Nephron (organoid): Measurements from ENCODE around the gene ACBD4.

ENCODE experiments used
- H3K27ac Mint-ChIP-seq, 3 experiments: 2 replicates each; pipeline ENCODE4 v1.8.0; 2020; ENCODE audit warnings: mixed read lengths in 3 of 3, mild to moderate bottlenecking in 2 of 3, moderate library complexity in 1 of 3
- H3K27me3 Mint-ChIP-seq: 2 replicates; pipeline ENCODE4 v1.8.0; 2021; ENCODE audit warnings: low read depth, mild to moderate bottlenecking, moderate library complexity, mixed read lengths
- H3K36me3 Mint-ChIP-seq: 2 replicates; pipeline ENCODE4 v1.8.0; 2020; ENCODE audit warnings: low read depth, mixed read lengths
- H3K4me1 Mint-ChIP-seq: 2 replicates; pipeline ENCODE4 v1.8.0; 2020; ENCODE audit warnings: mixed read lengths
- H3K4me3 Mint-ChIP-seq, 3 experiments: 2 replicates each; pipeline ENCODE4 v1.8.0; 2020; ENCODE audit warnings: mild to moderate bottlenecking in 3 of 3, mixed read lengths in 3 of 3, moderate library complexity in 2 of 3
- H3K9me3 Mint-ChIP-seq: 2 replicates; pipeline ENCODE4 v1.8.0; 2020; ENCODE audit warnings: mixed read lengths
- TF ChIP-seq, protein P1 (sequence below), 3 experiments: fragments of 200-600 bp; sonication (generic); IDR thresholded peaks; one replicate each; pipeline ENCODE4 v1.5.0; 2021; ENCODE audit warnings: antibody characterized with exemption in 3 of 3; ENCODE audit not compliant: unreplicated experiment in 3 of 3

The ACBD4 gene

DNA sequence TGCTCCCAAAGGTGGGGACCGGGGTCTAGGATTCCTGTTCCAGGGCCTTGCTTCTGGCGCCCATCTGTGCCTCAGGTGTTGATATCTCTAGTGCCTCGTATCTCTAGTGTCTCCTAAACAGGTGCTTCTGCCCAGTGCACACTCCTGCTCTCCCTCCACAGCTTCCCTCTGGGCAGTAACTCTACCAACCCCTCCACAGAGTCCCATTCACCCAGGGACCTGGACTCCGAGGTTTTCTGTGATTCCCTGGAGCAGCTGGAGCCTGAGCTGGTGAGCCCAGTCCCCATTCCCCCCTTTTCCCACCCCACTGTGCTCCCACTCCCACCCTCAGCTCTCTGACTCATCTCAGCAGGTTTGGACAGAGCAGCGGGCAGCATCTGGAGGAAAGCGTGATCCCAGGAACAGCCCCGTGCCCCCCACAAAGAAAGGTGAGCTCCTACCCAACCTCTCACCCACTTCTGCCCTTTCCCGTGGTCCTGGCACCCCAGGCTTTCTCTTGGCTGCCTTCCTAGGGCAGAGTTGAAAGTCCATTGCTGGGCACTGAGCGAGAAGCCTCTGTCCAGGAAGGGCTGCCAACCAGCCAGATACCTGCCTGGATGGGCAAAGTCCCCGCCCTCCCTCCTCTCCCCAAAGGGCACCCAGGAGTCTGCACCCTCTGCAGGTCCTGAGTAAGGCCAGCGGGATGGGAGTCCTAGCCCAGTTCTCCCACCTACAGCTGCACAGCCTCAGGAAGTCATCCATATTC, 2.2 kb downstream of the ACBD4 start:
- TF ChIP-seq, protein P1, sequence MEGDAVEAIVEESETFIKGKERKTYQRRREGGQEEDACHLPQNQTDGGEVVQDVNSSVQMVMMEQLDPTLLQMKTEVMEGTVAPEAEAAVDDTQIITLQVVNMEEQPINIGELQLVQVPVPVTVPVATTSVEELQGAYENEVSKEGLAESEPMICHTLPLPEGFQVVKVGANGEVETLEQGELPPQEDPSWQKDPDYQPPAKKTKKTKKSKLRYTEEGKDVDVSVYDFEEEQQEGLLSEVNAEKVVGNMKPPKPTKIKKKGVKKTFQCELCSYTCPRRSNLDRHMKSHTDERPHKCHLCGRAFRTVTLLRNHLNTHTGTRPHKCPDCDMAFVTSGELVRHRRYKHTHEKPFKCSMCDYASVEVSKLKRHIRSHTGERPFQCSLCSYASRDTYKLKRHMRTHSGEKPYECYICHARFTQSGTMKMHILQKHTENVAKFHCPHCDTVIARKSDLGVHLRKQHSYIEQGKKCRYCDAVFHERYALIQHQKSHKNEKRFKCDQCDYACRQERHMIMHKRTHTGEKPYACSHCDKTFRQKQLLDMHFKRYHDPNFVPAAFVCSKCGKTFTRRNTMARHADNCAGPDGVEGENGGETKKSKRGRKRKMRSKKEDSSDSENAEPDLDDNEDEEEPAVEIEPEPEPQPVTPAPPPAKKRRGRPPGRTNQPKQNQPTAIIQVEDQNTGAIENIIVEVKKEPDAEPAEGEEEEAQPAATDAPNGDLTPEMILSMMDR (IDR thresholded peaks at IDR 0.05; ENCODE audit: unreplicated experiment in 3 of 3) = no peak
- peaks cover 11% of the 10 kb centered on the region for H3K4me1 Mint-ChIP-seq
- H3K27me3 Mint-ChIP-seq = no peaks in the 10 kb centered on the region
- no peak overlapping the region for H3K27ac Mint-ChIP-seq
- no peaks in the 10 kb centered on the region for H3K36me3 Mint-ChIP-seq
- peak overlapping the region in 2 of 3 experiments; percentile 48 to 56 for H3K4me3 Mint-ChIP-seq
- peaks cover 2% of the 10 kb centered on the region for H3K9me3 Mint-ChIP-seq

DNA sequence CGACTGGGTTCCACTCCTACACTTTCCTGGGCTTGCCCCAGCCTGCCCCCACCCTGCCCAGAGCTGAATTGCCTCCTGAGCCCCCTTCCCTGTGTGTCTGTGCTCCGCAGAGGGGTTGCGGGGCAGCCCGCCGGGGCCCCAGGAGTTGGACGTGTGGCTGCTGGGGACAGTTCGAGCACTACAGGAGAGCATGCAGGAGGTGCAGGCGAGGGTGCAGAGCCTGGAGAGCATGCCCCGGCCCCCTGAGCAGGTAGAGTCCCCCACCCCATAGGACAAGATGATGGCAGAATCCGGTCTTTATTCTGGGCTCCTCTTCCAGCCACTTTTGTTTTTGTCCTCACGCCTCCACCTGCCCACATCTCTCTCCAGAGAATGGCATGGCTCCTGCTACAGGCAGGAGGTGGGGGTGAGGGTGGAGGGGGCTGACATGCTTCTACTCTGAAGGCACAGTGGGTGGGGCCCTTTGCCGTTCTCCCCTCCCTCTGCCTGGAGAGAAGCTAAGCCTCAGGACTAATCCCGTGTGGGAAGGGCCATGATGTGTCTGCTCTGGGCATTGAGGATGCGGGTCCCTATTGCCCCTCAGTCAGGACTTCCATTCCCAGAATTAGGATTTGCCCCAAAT, 3.5 kb downstream of the ACBD4 start:
- no peak overlapping the region for H3K27ac Mint-ChIP-seq
- H3K9me3 Mint-ChIP-seq = peaks cover 2% of the 10 kb centered on the region
- TF ChIP-seq, protein P1 (IDR thresholded peaks at IDR 0.05; ENCODE audit: unreplicated experiment in 3 of 3) = no peak
- no peaks in the 10 kb centered on the region for H3K27me3 Mint-ChIP-seq
- H3K4me1 Mint-ChIP-seq = peaks cover 11% of the 10 kb centered on the region
- no peak overlapping the region for H3K4me3 Mint-ChIP-seq
- no peaks in the 10 kb centered on the region for H3K36me3 Mint-ChIP-seq

DNA sequence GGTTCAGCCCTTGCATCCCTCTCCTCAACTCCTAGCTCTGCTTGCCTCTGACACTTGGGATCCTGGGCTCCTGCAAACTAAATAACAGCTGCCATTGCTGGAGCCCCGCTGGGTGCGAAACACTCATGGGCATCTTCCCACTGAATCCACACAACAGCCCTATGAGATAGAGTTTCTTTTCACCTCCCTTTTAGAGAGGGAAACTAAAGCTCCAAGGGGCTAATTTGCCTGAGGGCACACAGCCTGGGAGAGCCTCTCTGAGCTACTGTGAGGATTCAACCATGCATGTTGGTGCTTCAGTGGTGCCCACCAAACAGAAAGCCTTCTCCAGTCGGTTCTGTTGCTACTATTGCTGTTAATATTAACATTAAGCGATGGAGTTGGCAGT, 4.0 kb downstream of the ACBD4 start:
- Mint-ChIP-seq H3K4me1 (peaks cover 11% of the 10 kb centered on the region), H3K27me3 (no peaks in the 10 kb centered on the region), H3K4me3 (peak overlapping the region in 1 of 3 experiments; percentile 24), H3K36me3 (no peaks in the 10 kb centered on the region), H3K27ac (no peak overlapping the region), H3K9me3 (peaks cover 2% of the 10 kb centered on the region)
- TF ChIP-seq, protein P1 (IDR thresholded peaks at IDR 0.05; ENCODE audit: unreplicated experiment in 3 of 3) = no peak

DNA sequence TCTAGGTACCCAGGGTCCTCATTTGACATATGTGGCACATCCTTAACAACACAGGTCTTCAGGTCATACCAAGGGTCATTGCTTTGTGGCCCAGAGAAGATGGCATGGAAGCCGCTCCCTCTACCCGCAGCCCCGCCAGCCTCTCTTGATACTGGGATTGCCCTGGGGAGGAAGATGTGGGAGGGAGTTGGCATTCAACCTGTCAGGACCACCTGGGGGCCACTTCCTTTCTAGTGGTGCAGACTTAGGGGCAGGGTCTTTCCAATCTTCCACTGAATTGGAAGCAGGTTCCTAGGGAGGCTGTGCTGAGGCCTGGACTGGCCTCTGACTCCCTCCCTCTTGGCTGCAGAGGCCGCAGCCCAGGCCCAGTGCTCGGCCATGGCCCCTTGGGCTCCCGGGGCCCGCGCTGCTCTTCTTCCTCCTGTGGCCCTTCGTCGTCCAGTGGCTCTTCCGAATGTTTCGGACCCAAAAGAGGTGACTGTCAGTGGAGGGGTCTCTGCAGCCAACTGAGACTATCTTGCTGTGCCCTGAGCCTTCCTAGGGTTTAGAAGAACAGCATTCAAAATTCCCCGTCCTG, 7.7 kb downstream of the ACBD4 start:
- Mint-ChIP-seq H3K4me3 (peak overlapping the region in 2 of 3 experiments; percentile 77 to 80), H3K36me3 (no peaks in the 10 kb centered on the region), H3K4me1 (peaks cover 28% of the 10 kb centered on the region), H3K27ac (peak overlapping the region; percentile 90 to 95 (median 93)), H3K9me3 (no peaks in the 10 kb centered on the region), H3K27me3 (no peaks in the 10 kb centered on the region)
- TF ChIP-seq, protein P1 (IDR thresholded peaks at IDR 0.05; ENCODE audit: unreplicated experiment in 3 of 3) = no peak

DNA sequence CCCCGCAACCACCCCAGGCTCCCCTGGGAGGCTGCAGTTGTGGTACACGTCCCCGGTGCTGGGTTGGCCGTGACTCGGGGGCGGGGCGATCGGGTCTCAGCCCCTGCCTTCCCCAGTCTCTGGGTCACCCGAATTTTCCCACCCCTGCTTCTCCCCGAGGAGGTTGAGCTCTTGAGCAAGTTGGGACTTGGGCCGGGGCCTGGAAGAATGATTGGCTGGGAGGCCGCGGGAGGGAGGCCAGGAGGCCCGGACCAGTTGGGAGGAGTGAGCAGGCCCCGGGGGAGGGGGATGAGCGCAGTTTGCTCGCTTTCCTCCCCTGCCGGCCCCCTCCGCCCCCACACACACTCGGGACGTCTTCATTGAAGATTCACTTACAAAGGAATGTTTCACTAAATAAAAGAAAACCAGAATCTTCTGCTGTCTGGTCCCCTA, 8.3 kb downstream of the ACBD4 start:
- Mint-ChIP-seq H3K9me3 (no peaks in the 10 kb centered on the region), H3K27ac (peak overlapping the region; percentile 90 to 95 (median 93)), H3K36me3 (no peaks in the 10 kb centered on the region), H3K4me3 (peak overlapping the region; percentile 61 to 80 (median 77)), H3K4me1 (peaks cover 28% of the 10 kb centered on the region), H3K27me3 (no peaks in the 10 kb centered on the region)
- TF ChIP-seq, protein P1 (IDR thresholded peaks at IDR 0.05; ENCODE audit: unreplicated experiment in 3 of 3) = no peak
